DOHH2 (cell line): ENCODE data around the gene C17orf58.
A peak's percentile ranks its signal among the peaks of the same experiment; 100 is the strongest.
"Not testable (repeated sequence)": the region's sequence is repeated elsewhere in the genome, so short reads cannot be mapped to it uniquely, and the experiment has no call there.

Experiments
- H3F3A ChIP-seq: fragments of 200-600 bp; sonication (generic), shearing (Covaris generic); 2 replicates; pipeline ENCODE4 v1.6.0; 2016; ENCODE audit warnings: antibody characterized with exemption, mild to moderate bottlenecking; ENCODE audit not compliant: control insufficient read depth, insufficient read depth
- H3K27ac ChIP-seq: fragments of 200-600 bp; sonication (generic); 2 replicates; pipeline ENCODE4 v1.5.1; 2014; ENCODE audit warnings: low read depth, mild to moderate bottlenecking, low read length, moderate library complexity
- H3K27me3 ChIP-seq: fragments of 200-600 bp; sonication (generic); 2 replicates; pipeline ENCODE4 v1.6.1; 2014; ENCODE audit warnings: mild to moderate bottlenecking, low read length, mixed read lengths; ENCODE audit not compliant: control insufficient read depth
- H3K36me3 ChIP-seq: fragments of 200-600 bp; sonication (generic); 2 replicates; pipeline ENCODE4 v1.6.1; 2014; ENCODE audit warnings: mild to moderate bottlenecking, low read length, moderate library complexity, mixed read lengths; ENCODE audit not compliant: control insufficient read depth
- H3K4me1 ChIP-seq: fragments of 200-600 bp; sonication (generic); 2 replicates; pipeline ENCODE4 v1.6.1; 2014; ENCODE audit warnings: mild to moderate bottlenecking, low read length, mixed read lengths; ENCODE audit not compliant: control insufficient read depth
- H3K4me2 ChIP-seq: fragments of 200-600 bp; sonication (generic); 2 replicates; pipeline ENCODE4 v1.6.0; 2014; ENCODE audit warnings: mild to moderate bottlenecking, low read length, moderate library complexity
- H3K4me3 ChIP-seq: fragments of 200-600 bp; sonication (generic); 2 replicates; pipeline ENCODE4 v1.5.1; 2014; ENCODE audit warnings: mild to moderate bottlenecking, low read length, mixed read lengths
- H3K79me2 ChIP-seq: fragments of 200-600 bp; sonication (generic); 2 replicates; pipeline ENCODE4 v1.6.1; 2014; ENCODE audit warnings: mild to moderate bottlenecking, low read length, mixed read lengths; ENCODE audit not compliant: control insufficient read depth
- H3K9me2 ChIP-seq: fragments of 200-600 bp; sonication (generic); replicated peaks from 2 replicates; pipeline ENCODE4 v1.6.1; 2014; ENCODE audit warnings: mild to moderate bottlenecking, low read length, mixed read lengths; ENCODE audit not compliant: control insufficient read depth
- H3K9me3 ChIP-seq: fragments of 200-600 bp; sonication (generic); 2 replicates; pipeline ENCODE4 v1.6.1; 2014; ENCODE audit warnings: antibody characterized with exemption, low read length, mixed read lengths; ENCODE audit not compliant: control insufficient read depth, insufficient read depth
- H4K20me1 ChIP-seq: fragments of 200-600 bp; sonication (generic); 2 replicates; pipeline ENCODE4 v1.6.0; 2014; ENCODE audit warnings: low read depth, mild to moderate bottlenecking, antibody characterized with exemption, low read length, moderate library complexity; ENCODE audit not compliant: control insufficient read depth, insufficient read depth
- EZH2phosphoT487 ChIP-seq: fragments of 200-600 bp; sonication (generic); IDR thresholded peaks from 2 replicates; pipeline ENCODE4 v1.6.1; 2017; ENCODE audit warnings: borderline replicate concordance, mild to moderate bottlenecking, antibody characterized with exemption, low read length, moderate library complexity, mixed read lengths
- TF ChIP-seq, protein P1 (sequence below): fragments of 200-600 bp; sonication (generic); IDR thresholded peaks from one replicate; pipeline ENCODE4 v1.5.1; 2014; ENCODE audit warnings: antibody characterized with exemption, mild to moderate bottlenecking, low read depth, low read length; ENCODE audit not compliant: poor library complexity, severe bottlenecking

Gene C17orf58

GRCh38 chr17:68021963-68022362, 25.7 kb upstream of the C17orf58 start:
- no peaks in the 10 kb centered on the region for H3K36me3 ChIP-seq
- H3K4me3 ChIP-seq: no peak overlapping the region
- H3K4me1 ChIP-seq: peaks cover 13% of the 10 kb centered on the region
- TF ChIP-seq, protein P1, sequence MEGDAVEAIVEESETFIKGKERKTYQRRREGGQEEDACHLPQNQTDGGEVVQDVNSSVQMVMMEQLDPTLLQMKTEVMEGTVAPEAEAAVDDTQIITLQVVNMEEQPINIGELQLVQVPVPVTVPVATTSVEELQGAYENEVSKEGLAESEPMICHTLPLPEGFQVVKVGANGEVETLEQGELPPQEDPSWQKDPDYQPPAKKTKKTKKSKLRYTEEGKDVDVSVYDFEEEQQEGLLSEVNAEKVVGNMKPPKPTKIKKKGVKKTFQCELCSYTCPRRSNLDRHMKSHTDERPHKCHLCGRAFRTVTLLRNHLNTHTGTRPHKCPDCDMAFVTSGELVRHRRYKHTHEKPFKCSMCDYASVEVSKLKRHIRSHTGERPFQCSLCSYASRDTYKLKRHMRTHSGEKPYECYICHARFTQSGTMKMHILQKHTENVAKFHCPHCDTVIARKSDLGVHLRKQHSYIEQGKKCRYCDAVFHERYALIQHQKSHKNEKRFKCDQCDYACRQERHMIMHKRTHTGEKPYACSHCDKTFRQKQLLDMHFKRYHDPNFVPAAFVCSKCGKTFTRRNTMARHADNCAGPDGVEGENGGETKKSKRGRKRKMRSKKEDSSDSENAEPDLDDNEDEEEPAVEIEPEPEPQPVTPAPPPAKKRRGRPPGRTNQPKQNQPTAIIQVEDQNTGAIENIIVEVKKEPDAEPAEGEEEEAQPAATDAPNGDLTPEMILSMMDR: no peak
- TF ChIP-seq EZH2phosphoT487: no peak
- H4K20me1 ChIP-seq: no peaks in the 10 kb centered on the region
- H3K4me2 ChIP-seq: no peak overlapping the region
- H3K9me2 ChIP-seq: no peaks in the 10 kb centered on the region
- H3F3A ChIP-seq: peaks cover 8% of the 10 kb centered on the region
- H3K27me3 ChIP-seq: no peaks in the 10 kb centered on the region
- no peak overlapping the region for H3K27ac ChIP-seq
- H3K9me3 ChIP-seq: no peaks in the 10 kb centered on the region
- no peaks in the 10 kb centered on the region for H3K79me2 ChIP-seq

GRCh38 chr17:68020791-68021190, 24.5 kb upstream of the C17orf58 start:
- Histone ChIP-seq H3K4me1 (peaks cover 13% of the 10 kb centered on the region), H3K4me2 (peak overlapping the region; percentile 96), H3K4me3 (peak overlapping the region; percentile 83)
- not testable (repeated sequence) for H3K9me2 ChIP-seq, H3K27me3 ChIP-seq, H3K27ac ChIP-seq, H3K79me2 ChIP-seq, H3F3A ChIP-seq, H3K36me3 ChIP-seq, H4K20me1 ChIP-seq, H3K9me3 ChIP-seq

DNA sequence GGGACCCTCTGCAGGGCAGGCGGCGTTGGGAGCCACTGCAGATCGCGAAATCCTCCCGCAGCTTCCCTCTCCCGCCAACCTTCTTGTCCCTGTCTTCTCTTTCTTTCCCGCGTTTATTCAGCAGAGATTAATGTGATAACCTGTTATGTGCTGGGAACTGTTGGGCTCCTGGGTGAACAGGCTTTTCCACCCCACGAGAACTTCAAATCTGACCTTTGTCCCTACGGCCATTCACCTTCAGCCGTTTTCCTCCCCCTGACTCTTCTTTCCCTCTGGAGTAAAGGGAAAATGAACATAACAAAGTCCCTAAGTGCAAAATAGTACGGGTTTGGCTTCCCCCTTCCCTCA, 24.1 kb upstream of the C17orf58 start:
- Histone ChIP-seq H3K9me3 (no peaks in the 10 kb centered on the region), H3K4me3 (peak overlapping the region; percentile 83), H3K4me2 (peak overlapping the region; percentile 96), H3K27me3 (0 out of 2 replicates have a peak, but pooled peaks cover 2% of the 10 kb centered on the region), H3F3A (peaks cover 8% of the 10 kb centered on the region), H3K4me1 (peaks cover 13% of the 10 kb centered on the region), H3K36me3 (no peaks in the 10 kb centered on the region), H3K9me2 (no peaks in the 10 kb centered on the region), H3K27ac (peak overlapping the region; percentile 51), H4K20me1 (no peaks in the 10 kb centered on the region), H3K79me2 (no peaks in the 10 kb centered on the region)
- TF ChIP-seq, protein P1: no peak
- no peak for TF ChIP-seq EZH2phosphoT487

DNA sequence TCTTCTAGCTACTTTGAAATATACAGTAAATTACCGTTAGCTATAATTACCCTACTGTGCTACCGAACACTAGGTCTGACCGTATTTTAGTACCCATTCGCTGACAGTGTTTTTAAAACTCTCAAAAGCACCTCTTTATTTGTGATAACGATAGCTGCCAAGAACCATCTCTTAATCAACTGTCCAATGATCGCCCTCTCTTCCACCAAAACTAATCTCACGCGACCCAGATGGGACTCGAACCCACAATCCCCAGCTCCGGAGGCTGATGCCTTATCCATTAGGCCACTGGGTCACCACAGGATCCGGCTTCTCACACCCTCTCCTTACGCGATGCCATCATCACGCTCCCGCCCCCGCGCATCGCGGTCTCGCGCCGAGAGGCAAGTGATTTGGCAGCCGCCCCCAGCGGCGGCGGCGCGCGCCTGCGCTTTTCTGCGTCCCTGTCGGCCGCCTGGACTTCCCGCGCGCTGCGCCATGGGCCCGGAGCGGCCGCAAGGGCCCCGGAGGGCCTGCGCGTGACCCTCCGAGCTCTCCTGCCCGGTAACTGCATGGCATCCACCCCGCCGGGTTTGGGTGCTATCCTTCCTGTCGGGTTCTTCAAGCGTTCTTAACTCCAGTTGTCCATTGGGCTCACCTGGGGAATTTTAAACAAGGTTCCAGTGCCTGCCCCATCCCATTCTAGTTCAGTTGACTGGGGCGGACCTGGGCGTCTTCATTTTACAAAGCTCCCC, 23.6 kb upstream of the C17orf58 start:
- no peaks in the 10 kb centered on the region for H3K9me2 ChIP-seq
- H3K27me3 ChIP-seq: 0 out of 2 replicates have a peak, but pooled peaks cover 2% of the 10 kb centered on the region
- peak overlapping the region; percentile 83 for H3K4me3 ChIP-seq
- H4K20me1 ChIP-seq: no peaks in the 10 kb centered on the region
- no peaks in the 10 kb centered on the region for H3K36me3 ChIP-seq
- peak overlapping the region; percentile 96 for H3K4me2 ChIP-seq
- peaks cover 8% of the 10 kb centered on the region for H3F3A ChIP-seq
- peak overlapping the region; percentile 51 for H3K27ac ChIP-seq
- peaks cover 13% of the 10 kb centered on the region for H3K4me1 ChIP-seq
- H3K79me2 ChIP-seq: no peaks in the 10 kb centered on the region
- H3K9me3 ChIP-seq: no peaks in the 10 kb centered on the region
- no peak for TF ChIP-seq EZH2phosphoT487
- TF ChIP-seq, protein P1: peak; percentile 39
